GM11168 (cell line): ENCODE data around the gene FBXW12.

Source experiments
- in situ Hi-C: fragments of 300-500 bp; cut with MboI; formaldehyde crosslinking; loops from one replicate; pipeline ENCODE4 v1.12.0; 2022; ENCODE audit warnings: low sequenced_read_pairs; ENCODE audit not compliant: unreplicated experiment

Gene FBXW12

GRCh38 chr3:48432411-48433371, 60.7 kb downstream of the FBXW12 start:
- in situ Hi-C loops, result loop anchor here (10.0 kb wide), 1 partner anchor 158 kb away; no protein-coding TSS in a partner anchor

GRCh38 chr3:48433472-48434118, 61.6 kb downstream of the FBXW12 start:
- in situ Hi-C loops, result loop anchor here (10.0 kb wide), 1 partner anchor 159 kb away; no protein-coding TSS in a partner anchor

GRCh38 chr3:48434591-48435222, 62.7 kb downstream of the FBXW12 start:
- in situ Hi-C loops, result loop anchor here (10.0 kb wide), 1 partner anchor 160 kb away; no protein-coding TSS in a partner anchor

GRCh38 chr3:48435223-48435595, 63.2 kb downstream of the FBXW12 start:
- in situ Hi-C loops, result loop anchor here (10.0 kb wide), 1 partner anchor 160 kb away; no protein-coding TSS in a partner anchor

- in situ Hi-C loops, result loop anchor here (10.0 kb wide), 1 partner anchor 161 kb away; no protein-coding TSS in a partner anchor
Measured at GRCh38 chr3:48435774-48436476, 63.9 kb downstream of the FBXW12 start.

- in situ Hi-C loops, result loop anchor here (10.0 kb wide), 1 partner anchor 162 kb away; no protein-coding TSS in a partner anchor
Measured at GRCh38 chr3:48436477-48436787, 64.4 kb downstream of the FBXW12 start.

GRCh38 chr3:48436855-48437254, 64.8 kb downstream of the FBXW12 start:
- in situ Hi-C loops, result loop anchor here (10.0 kb wide), 1 partner anchor 162 kb away; no protein-coding TSS in a partner anchor

- in situ Hi-C loops, result loop anchor here (10.0 kb wide), 1 partner anchor 163 kb away; no protein-coding TSS in a partner anchor
Measured at GRCh38 chr3:48437812-48438211, 65.8 kb downstream of the FBXW12 start.

GRCh38 chr3:48439820-48440589, 68.0 kb downstream of the FBXW12 start, which contains the start of the genes CCDC51 and TMA7:
Gene CCDC51 (minus strand): TSS chr3:48440119. CDS start chr3:48435128, 4,991 bp downstream.
Gene TMA7 (plus strand): TSS chr3:48440257. CDS start chr3:48440297, 40 bp downstream.
- in situ Hi-C loops, result loop anchor here (10.0 kb wide), 1 partner anchor 165 kb away; no protein-coding TSS in a partner anchor

- in situ Hi-C loops, result no loop called here
Measured at GRCh38 chr3:48440590-48440958, 68.6 kb downstream of the FBXW12 start.

- in situ Hi-C loops, result no loop called here
Measured at GRCh38 chr3:48441940-48442339, 69.9 kb downstream of the FBXW12 start.
